Tibial nerve (tissue), 4 donors: Measurements from ENCODE around the gene PYGO1. TPM values are rescaled to one million over a fixed set of nuclear protein-coding genes. Genes with fewer than 3 reads are reported as not detected.

ENCODE experiments used
- DNase-seq, 2 donors: peaks; one replicate each; pipeline ENCODE4 v3.0.0-alpha.2; 2019; ENCODE audit warnings: low spot score in 2 of 2
- H3K27ac ChIP-seq, 4 donors: fragments of 200-600 bp; sonication (generic) in 3 of 4; one replicate each; pipeline ENCODE4 v1.5.1; 2017 to 2019; ENCODE audit warnings: mild to moderate bottlenecking in 1 of 4
- H3K27me3 ChIP-seq, 2 donors: fragments of 200-600 bp; sonication (generic) in 1 of 2; one replicate each; pipeline versions ENCODE4 v1.5.1 to v1.6.0; 2017 to 2019
- H3K36me3 ChIP-seq, 3 donors: fragments of 200-600 bp; sonication (generic); one replicate each; pipeline ENCODE4 v1.5.1; 2018 to 2019
- H3K4me1 ChIP-seq, 4 donors: fragments of 200-600 bp; sonication (generic) in 3 of 4; one replicate each; pipeline ENCODE4 v1.5.1; 2017 to 2019
- H3K4me3 ChIP-seq, 4 donors: fragments of 200-600 bp; sonication (generic) in 3 of 4; one replicate each; pipeline ENCODE4 v1.5.1; 2017 to 2019; ENCODE audit warnings: mild to moderate bottlenecking in 1 of 4, moderate library complexity in 1 of 4
- H3K9me3 ChIP-seq, 4 donors: fragments of 200-600 bp; sonication (generic) in 3 of 4; one replicate each; pipeline ENCODE4 v1.5.1; 2017 to 2019
- EP300 ChIP-seq, 2 donors: sonication (generic); formaldehyde crosslinking; IDR thresholded peaks; one replicate each; pipeline ENCODE4 v1.6.1; 2017; ENCODE audit warnings: antibody characterized with exemption in 2 of 2, mild to moderate bottlenecking in 1 of 2
- POLR2A ChIP-seq, 2 donors: fragments of 450-650 bp; IDR thresholded peaks; one replicate each; pipeline ENCODE4 v1.6.1; 2017; ENCODE audit warnings: antibody characterized with exemption in 2 of 2, mild to moderate bottlenecking in 2 of 2, moderate library complexity in 2 of 2
- WGBS, 2 donors: methylation state at CpG; one replicate each; pipeline ENCODE4 v1.1.5; 2018; 5-methylcytosine and 5-hydroxymethylcytosine counted together
- total RNA-seq, 4 donors: library from RNA; depleted of rRNA; stranded (reverse); fragments of >200 nt; gene quantifications; one replicate each; pipeline ENCODE4 v1.1.0, GENCODE V29; 2016
- TF ChIP-seq, protein P1 (sequence below), 5 experiments: fragments of 200-600 bp in 3 of 5; fragments of 450-650 bp in 2 of 5; sonication (generic) in 3 of 5; IDR thresholded peaks; one replicate each; pipeline ENCODE4 v1.5.1; 2016 to 2019; ENCODE audit warnings: antibody characterized with exemption in 5 of 5, mild to moderate bottlenecking in 3 of 5, moderate library complexity in 2 of 5

Gene PYGO1, protein sequence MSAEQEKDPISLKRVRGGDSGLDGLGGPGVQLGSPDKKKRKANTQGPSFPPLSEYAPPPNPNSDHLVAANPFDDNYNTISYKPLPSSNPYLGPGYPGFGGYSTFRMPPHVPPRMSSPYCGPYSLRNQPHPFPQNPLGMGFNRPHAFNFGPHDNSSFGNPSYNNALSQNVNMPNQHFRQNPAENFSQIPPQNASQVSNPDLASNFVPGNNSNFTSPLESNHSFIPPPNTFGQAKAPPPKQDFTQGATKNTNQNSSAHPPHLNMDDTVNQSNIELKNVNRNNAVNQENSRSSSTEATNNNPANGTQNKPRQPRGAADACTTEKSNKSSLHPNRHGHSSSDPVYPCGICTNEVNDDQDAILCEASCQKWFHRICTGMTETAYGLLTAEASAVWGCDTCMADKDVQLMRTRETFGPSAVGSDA
- 10 to 100 TPM in 1 of 4 donors, 1 to 10 TPM in 3; 4.2 to 11.9 (median 8.2) TPM for total RNA-seq

DNA sequence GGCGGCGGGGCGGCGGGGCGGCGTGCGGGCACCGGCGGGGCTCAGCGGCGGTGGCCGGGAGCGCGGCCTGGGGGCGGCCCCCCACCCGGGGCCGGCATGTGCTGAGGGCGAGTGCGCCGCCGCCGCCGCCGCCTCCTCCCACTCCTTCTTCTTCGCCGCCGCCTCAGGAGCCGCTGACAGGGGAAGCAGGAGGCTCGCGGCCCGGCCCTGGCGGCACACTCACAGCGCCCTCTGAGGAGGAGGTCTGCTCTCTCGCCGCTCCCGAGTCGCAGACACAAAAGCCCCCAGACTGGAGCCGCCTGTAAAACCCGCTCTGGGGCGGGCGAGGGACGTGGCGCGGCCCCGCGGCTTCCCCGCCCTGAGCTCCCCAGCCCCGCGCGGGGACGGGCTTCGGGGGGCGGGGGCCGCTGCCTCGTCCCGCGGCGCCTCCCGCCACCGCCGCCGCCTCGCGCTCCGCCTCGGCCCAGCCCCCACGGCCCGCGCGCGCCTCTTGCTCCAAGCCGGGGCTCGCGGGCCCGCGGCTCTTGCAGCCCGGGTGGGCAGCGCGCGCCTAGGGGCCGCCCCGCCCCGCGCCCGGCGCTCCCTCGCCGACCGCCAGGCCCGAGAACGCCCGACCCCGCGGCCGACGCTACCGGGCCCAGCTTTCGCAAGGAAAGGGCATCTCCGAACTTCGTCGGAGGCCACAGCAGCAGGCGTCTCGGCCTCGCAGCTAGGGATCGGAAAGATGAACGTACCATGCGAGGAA lies at the start of gene PYGO1:
Gene PYGO1 (minus strand): TSS at position 276 of the 745 bp plus-strand sequence. CDS start 462 bp downstream, outside the sequence.
- peaks cover 0 to 31% (median 2%) of the 10 kb centered on the region in 4 donors for H3K4me1 ChIP-seq
- peak within 1 kb of the TSS; percentile 48 to 84 (median 71) for H3K4me3 ChIP-seq
- H3K36me3 ChIP-seq, result no peaks in the 10 kb centered on the region
- peak; percentile 18 to 27 for DNase-seq
- H3K27ac ChIP-seq, result peak within 1 kb of the TSS; percentile 67 to 93 (median 80)
- H3K27me3 ChIP-seq, result no peaks in the 10 kb centered on the region
- no peak for TF ChIP-seq EP300 (IDR thresholded peaks at IDR 0.05)
- peak in 1 of 2 donors; percentile 27 for TF ChIP-seq POLR2A (IDR thresholded peaks at IDR 0.05)
- no peaks in the 10 kb centered on the region for H3K9me3 ChIP-seq
- WGBS, 2 donors, result 0 to 2% methylated on average over 9 to 48 of the region's 107 CpGs

DNA sequence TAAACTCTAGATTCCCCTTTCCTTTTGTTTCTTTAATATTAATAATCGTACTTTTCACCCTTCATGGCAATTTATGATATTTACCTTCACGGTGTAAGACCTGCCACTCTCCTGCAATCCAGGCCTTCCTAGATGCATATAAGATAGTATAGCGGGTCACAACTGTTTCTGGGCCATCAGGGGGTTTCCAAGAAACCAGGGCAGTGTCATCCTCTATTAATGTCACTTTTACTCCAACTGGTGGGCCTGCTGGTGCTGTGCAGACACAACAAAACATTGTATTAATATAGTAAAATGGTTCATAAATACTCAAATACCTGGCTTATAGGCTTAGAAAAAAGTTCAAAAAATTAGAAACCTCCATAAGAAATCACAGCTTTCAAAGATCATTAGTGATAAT lies 48.9 kb upstream of the PYGO1 start:
- WGBS, 2 donors, result 91 to 94% methylated on average over 3 of the region's 3 CpGs
- no peaks in the 10 kb centered on the region for H3K4me1 ChIP-seq
- H3K4me3 ChIP-seq, result no peak overlapping the region
- no peaks in the 10 kb centered on the region for H3K9me3 ChIP-seq
- DNase-seq, result no peak
- peaks cover 0 to 24% (median 0%) of the 10 kb centered on the region in 3 donors for H3K36me3 ChIP-seq
- TF ChIP-seq POLR2A (IDR thresholded peaks at IDR 0.05), result no peak
- TF ChIP-seq, protein P1, sequence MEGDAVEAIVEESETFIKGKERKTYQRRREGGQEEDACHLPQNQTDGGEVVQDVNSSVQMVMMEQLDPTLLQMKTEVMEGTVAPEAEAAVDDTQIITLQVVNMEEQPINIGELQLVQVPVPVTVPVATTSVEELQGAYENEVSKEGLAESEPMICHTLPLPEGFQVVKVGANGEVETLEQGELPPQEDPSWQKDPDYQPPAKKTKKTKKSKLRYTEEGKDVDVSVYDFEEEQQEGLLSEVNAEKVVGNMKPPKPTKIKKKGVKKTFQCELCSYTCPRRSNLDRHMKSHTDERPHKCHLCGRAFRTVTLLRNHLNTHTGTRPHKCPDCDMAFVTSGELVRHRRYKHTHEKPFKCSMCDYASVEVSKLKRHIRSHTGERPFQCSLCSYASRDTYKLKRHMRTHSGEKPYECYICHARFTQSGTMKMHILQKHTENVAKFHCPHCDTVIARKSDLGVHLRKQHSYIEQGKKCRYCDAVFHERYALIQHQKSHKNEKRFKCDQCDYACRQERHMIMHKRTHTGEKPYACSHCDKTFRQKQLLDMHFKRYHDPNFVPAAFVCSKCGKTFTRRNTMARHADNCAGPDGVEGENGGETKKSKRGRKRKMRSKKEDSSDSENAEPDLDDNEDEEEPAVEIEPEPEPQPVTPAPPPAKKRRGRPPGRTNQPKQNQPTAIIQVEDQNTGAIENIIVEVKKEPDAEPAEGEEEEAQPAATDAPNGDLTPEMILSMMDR (IDR thresholded peaks at IDR 0.05), result no peak
- TF ChIP-seq EP300 (IDR thresholded peaks at IDR 0.05), result no peak
- no peaks in the 10 kb centered on the region for H3K27me3 ChIP-seq
- H3K27ac ChIP-seq, result no peak overlapping the region

DNA sequence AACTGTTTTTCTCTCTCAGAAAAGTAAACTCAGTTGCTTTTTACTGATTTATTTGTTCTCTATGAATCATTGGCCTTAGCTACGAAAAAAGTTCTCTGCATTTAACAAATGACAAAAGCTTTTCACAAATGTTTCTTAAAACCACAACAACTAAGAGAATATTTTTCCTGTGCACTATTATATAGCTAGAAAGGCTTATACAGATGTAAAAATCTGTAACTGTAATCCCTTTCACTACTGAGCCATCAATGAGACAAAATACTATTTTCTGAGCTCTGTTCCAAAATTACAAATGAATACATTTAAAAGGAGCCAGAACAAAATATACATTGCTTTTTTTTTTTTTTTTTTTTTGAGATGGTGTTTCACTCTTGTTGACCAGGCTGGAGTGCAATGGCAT lies 45.6 kb upstream of the PYGO1 start:
- no peaks in the 10 kb centered on the region for H3K27me3 ChIP-seq
- TF ChIP-seq POLR2A (IDR thresholded peaks at IDR 0.05), result no peak
- TF ChIP-seq EP300 (IDR thresholded peaks at IDR 0.05), result no peak
- TF ChIP-seq, protein P1 (IDR thresholded peaks at IDR 0.05), result no peak
- no peaks in the 10 kb centered on the region for H3K4me1 ChIP-seq
- WGBS, 2 donors, result 56 to 72% methylated on average over 1 of the region's 1 CpG
- no peak overlapping the region for H3K27ac ChIP-seq
- no peak for DNase-seq
- peaks cover 0 to 8% (median 0%) of the 10 kb centered on the region in 3 donors for H3K36me3 ChIP-seq
- H3K9me3 ChIP-seq, result no peaks in the 10 kb centered on the region
- no peak overlapping the region for H3K4me3 ChIP-seq

DNA sequence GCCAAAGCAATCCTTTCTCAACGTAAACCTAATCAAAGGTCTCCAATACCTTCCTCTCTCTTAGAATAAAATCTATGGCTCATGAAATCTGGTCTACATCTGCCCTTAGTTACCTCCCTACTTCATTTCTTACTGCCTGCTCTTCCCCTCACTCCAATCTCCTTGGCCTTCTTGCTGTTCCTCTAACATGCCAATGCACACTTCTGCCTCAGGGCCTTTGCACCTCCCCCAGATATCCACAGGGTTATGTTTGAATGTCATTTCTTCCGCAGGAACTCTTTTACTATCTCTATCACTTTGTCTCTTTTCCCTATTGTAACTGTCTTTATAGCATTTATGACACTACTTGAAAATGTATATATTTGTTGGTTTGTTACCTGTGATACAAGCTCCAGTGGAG lies 44.3 kb upstream of the PYGO1 start:
- no peaks in the 10 kb centered on the region for H3K9me3 ChIP-seq
- DNase-seq, result no peak
- H3K4me3 ChIP-seq, result no peak overlapping the region
- H3K4me1 ChIP-seq, result no peaks in the 10 kb centered on the region
- H3K27ac ChIP-seq, result no peak overlapping the region
- peaks cover 0 to 14% (median 0%) of the 10 kb centered on the region in 3 donors for H3K36me3 ChIP-seq
- no peaks in the 10 kb centered on the region for H3K27me3 ChIP-seq
- TF ChIP-seq, protein P1 (IDR thresholded peaks at IDR 0.05), result no peak
- TF ChIP-seq EP300 (IDR thresholded peaks at IDR 0.05) (no peak), POLR2A (IDR thresholded peaks at IDR 0.05) (no peak)
- WGBS, 2 donors, result 95 to 96% methylated on average over 2 of the region's 2 CpGs

DNA sequence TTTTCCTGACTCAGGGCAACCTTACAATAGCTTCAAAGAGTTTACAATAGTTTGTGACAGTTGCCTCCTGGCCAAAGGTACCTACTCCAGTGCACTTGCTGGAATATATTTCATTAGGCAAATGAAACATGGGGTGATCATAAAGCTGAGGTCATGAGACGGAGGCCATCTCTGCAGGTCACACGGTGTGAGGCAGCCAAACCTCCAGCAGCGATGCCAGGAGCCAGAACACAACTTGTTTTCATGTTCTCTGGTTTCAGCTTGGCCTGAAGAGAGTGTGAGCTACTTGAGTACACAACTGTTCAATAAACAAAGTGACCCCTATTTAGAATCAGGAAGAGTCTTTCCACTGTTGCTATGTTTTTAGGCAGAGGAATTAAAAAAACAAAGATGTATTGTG lies 42.7 kb upstream of the PYGO1 start:
- Histone ChIP-seq H3K27ac (no peak overlapping the region), H3K4me3 (no peak overlapping the region), H3K4me1 (no peaks in the 10 kb centered on the region), H3K27me3 (no peaks in the 10 kb centered on the region), H3K9me3 (no peaks in the 10 kb centered on the region), H3K36me3 (peaks cover 0 to 18% (median 0%) of the 10 kb centered on the region in 3 donors)
- WGBS, 2 donors, result 42 to 47% methylated on average over 3 of the region's 3 CpGs
- DNase-seq, result no peak
- TF ChIP-seq, protein P1 (IDR thresholded peaks at IDR 0.05), result no peak
- no peak for TF ChIP-seq POLR2A (IDR thresholded peaks at IDR 0.05)
- TF ChIP-seq EP300 (IDR thresholded peaks at IDR 0.05), result no peak
